IMR-90 (cell line): ENCODE measurements around the gene UPK2. TPM values are rescaled to one million over a fixed set of nuclear protein-coding genes. Genes with fewer than 3 reads are reported as not detected.
"Not testable (repeated sequence)": the region's sequence is repeated elsewhere in the genome, so short reads cannot be mapped to it uniquely, and the experiment has no call there.

ENCODE experiments used
- ATAC-seq: fragments of 200-7000 bp; cut with Tn5 transposase; 2 replicates; pipeline ENCODE4 v1.9.1; 2020; ENCODE audit warnings: low read depth, mild to moderate bottlenecking, moderate library complexity
- BruUV-seq: library from RNA; stranded (reverse); fragments of 400-500 nt; replicated peaks from 2 replicates; lab custom pipeline; 2021; lab: Mats Ljungman, UMichigan
- CTCF ChIA-PET: fragments of 300-600 bp; formaldehyde crosslinking; extraction: SDS; loops from one replicate; lab custom pipeline; 2021; ENCODE audit warnings: antibody characterized with exemption; lab: Yijun Ruan, JAX
- POLR2A ChIA-PET: fragments of 300-600 bp; sonication (Branson Sonifier 250); formaldehyde crosslinking; loops from one replicate; lab custom pipeline; 2022; ENCODE audit warnings: antibody characterized with exemption; ENCODE audit not compliant: unreplicated experiment; lab: Charles Lee
- DNase-seq: peaks from one replicate; pipeline ENCODE4 v3.0.0; 2013
- H2AFZ ChIP-seq: replicated peaks from 2 replicates; pipeline ENCODE3; 2013; ENCODE audit warnings: low read length, mild to moderate bottlenecking; ENCODE audit not compliant: poor library complexity
- H2AK5ac ChIP-seq: 2 replicates; pipeline ENCODE4 v1.6.1; 2013; ENCODE audit warnings: low read depth, low read length, inconsistent platforms
- H2AK9ac ChIP-seq: replicated peaks from 2 replicates; pipeline ENCODE3; 2013; ENCODE audit warnings: mild to moderate bottlenecking, low read depth, low read length, moderate library complexity; ENCODE audit not compliant: poor library complexity
- H2BK120ac ChIP-seq: 2 replicates; pipeline ENCODE4 v1.6.1; 2013; ENCODE audit warnings: low read depth, low read length, inconsistent platforms
- H2BK15ac ChIP-seq: 3 replicates; pipeline ENCODE4 v1.6.1; 2013; ENCODE audit warnings: low read depth, low read length, inconsistent platforms
- H2BK20ac ChIP-seq: 2 replicates; pipeline ENCODE4 v1.6.1; 2013; ENCODE audit warnings: low read depth, mild to moderate bottlenecking, inconsistent platforms, low read length, moderate library complexity
- H2BK5ac ChIP-seq: 2 replicates; pipeline ENCODE4 v1.6.1; 2013; ENCODE audit warnings: mild to moderate bottlenecking, low read depth, low read length, inconsistent platforms; ENCODE audit not compliant: poor library complexity, severe bottlenecking
- H3K14ac ChIP-seq: replicated peaks from 2 replicates; pipeline ENCODE4 v1.6.1; 2013; ENCODE audit warnings: low read depth, low read length, inconsistent platforms
- H3K18ac ChIP-seq: 2 replicates; pipeline ENCODE4 v1.6.1; 2013; ENCODE audit warnings: low read depth, low read length, control low read depth
- H3K23ac ChIP-seq: 2 replicates; pipeline ENCODE4 v1.6.1; 2013; ENCODE audit warnings: low read depth, low read length, inconsistent platforms
- H3K27ac ChIP-seq: 2 replicates; pipeline ENCODE4 v1.5.1; 2013; ENCODE audit warnings: mild to moderate bottlenecking, control low read depth, low read length; ENCODE audit not compliant: insufficient read depth
- H3K27me3 ChIP-seq: 2 replicates; pipeline ENCODE4 v1.6.1; 2013; ENCODE audit warnings: low read length; ENCODE audit not compliant: control insufficient read depth, insufficient read depth
- H3K36me3 ChIP-seq: 2 replicates; pipeline ENCODE4 v1.6.1; 2013; ENCODE audit warnings: low read length, mixed read lengths; ENCODE audit not compliant: control insufficient read depth, insufficient read depth
- H3K4ac ChIP-seq: 2 replicates; pipeline ENCODE4 v1.6.1; 2013; ENCODE audit warnings: low read depth, low read length, inconsistent platforms
- H3K4me1 ChIP-seq: 2 replicates; pipeline ENCODE4 v1.6.1; 2013; ENCODE audit warnings: low read length, mixed read lengths; ENCODE audit not compliant: control insufficient read depth, insufficient read depth
- H3K4me2 ChIP-seq: 2 replicates; pipeline ENCODE4 v1.6.1; 2013; ENCODE audit warnings: low read depth, mild to moderate bottlenecking, control low read depth, low read length, moderate library complexity
- H3K4me3 ChIP-seq: 2 replicates; pipeline ENCODE4 v1.5.1; 2013; ENCODE audit warnings: low read depth, mild to moderate bottlenecking, control low read depth, low read length, moderate library complexity; ENCODE audit not compliant: insufficient read depth
- H3K56ac ChIP-seq: 2 replicates; pipeline ENCODE4 v1.6.1; 2013; ENCODE audit warnings: low read length, inconsistent platforms; ENCODE audit not compliant: insufficient read depth; ENCODE audit errors: extremely low read depth
- H3K79me1 ChIP-seq, 2 experiments: 2 replicates each; pipeline ENCODE4 v1.6.1; 2013; ENCODE audit warnings: low read length in 2 of 2, inconsistent platforms in 1 of 2, low read depth in 1 of 2
- H3K9ac ChIP-seq: 2 replicates; pipeline ENCODE4 v1.6.1; 2013; ENCODE audit warnings: low read depth, low read length, control low read depth
- H3K9me1 ChIP-seq: 2 replicates; pipeline ENCODE4 v1.6.1; 2013; ENCODE audit warnings: low read length, inconsistent platforms; ENCODE audit not compliant: insufficient read depth
- H3K9me3 ChIP-seq: 2 replicates; pipeline ENCODE4 v1.6.1; 2013; ENCODE audit warnings: low read length; ENCODE audit not compliant: control insufficient read depth, insufficient read depth
- H4K20me1 ChIP-seq: 2 replicates; pipeline ENCODE4 v1.6.1; 2013; ENCODE audit warnings: low read length, inconsistent platforms; ENCODE audit not compliant: insufficient read depth
- H4K5ac ChIP-seq: 2 replicates; pipeline ENCODE4 v1.6.1; 2013; ENCODE audit warnings: mild to moderate bottlenecking, low read depth, low read length, control low read depth
- H4K8ac ChIP-seq, 2 experiments: 2 replicates each; pipeline ENCODE4 v1.6.1; 2013; ENCODE audit warnings: low read depth in 2 of 2, low read length in 2 of 2, control low read depth in 1 of 2, inconsistent platforms in 1 of 2
- H4K91ac ChIP-seq: 2 replicates; pipeline ENCODE4 v1.6.1; 2013; ENCODE audit warnings: low read depth, low read length, inconsistent platforms; ENCODE audit not compliant: insufficient read depth
- WGBS, 2 experiments: methylation state at CpG; one replicate each; pipeline versions ENCODE4 v1.1.5 to v1.1.7; 2013; ENCODE audit warnings: missing lambda C conversion rate in 2 of 2; ENCODE audit not compliant: insufficient read length in 1 of 2; ENCODE audit errors: extremely low coverage in 2 of 2; 5-methylcytosine and 5-hydroxymethylcytosine counted together
- dilution Hi-C: fragments of 300-500 bp; cut with HindIII; formaldehyde crosslinking; loops from one replicate; pipeline ENCODE4 v1.14.3; 2018; ENCODE audit warnings: low sequenced_read_pairs; ENCODE audit not compliant: unreplicated experiment
- in situ Hi-C: fragments of 300-500 bp; cut with MboI; formaldehyde crosslinking; loops from 3 replicates; pipeline ENCODE4 v1.14.3; 2019; ENCODE audit warnings: low sequenced_read_pairs, inconsistent platforms, mixed read lengths
- intact Hi-C: fragments of 100-400 bp; cut with micrococcal nuclease; formaldehyde crosslinking; loops from 2 replicates; pipeline ENCODE4 v1.10.0; 2022
- polyA plus RNA-seq, 3 experiments: library from polyadenylated mRNA; depleted of rRNA; stranded (reverse); fragments of >200 nt; gene quantifications; 2 replicates each; pipeline ENCODE4 v1.2.3, GENCODE V29; 2012; ENCODE audit warnings: low replicate concordance in 1 of 3
- total RNA-seq: library from RNA; depleted of rRNA; stranded (reverse); fragments of >200 nt; gene quantifications from 2 replicates; pipeline ENCODE4 v1.2.3, GENCODE V29; 2012

UPK2 gene
- total and polyA plus RNA-seq, 2 of the 4 experiments (the other 2 are of a cell fraction): 0.26 TPM; not detected in 1

- H3K23ac ChIP-seq, H2AK5ac ChIP-seq, H3K4ac ChIP-seq, H3K4me3 ChIP-seq, H2BK20ac ChIP-seq, H2BK120ac ChIP-seq, H3K36me3 ChIP-seq, H3K14ac ChIP-seq, H2AK9ac ChIP-seq, H3K9me1 ChIP-seq, H2AFZ ChIP-seq, in situ Hi-C loops, H3K79me1 ChIP-seq, H3K9ac ChIP-seq, H4K5ac ChIP-seq, H2BK15ac ChIP-seq, dilution Hi-C loops, H3K9me3 ChIP-seq, H3K56ac ChIP-seq, H3K4me1 ChIP-seq, H3K27ac ChIP-seq, H3K18ac ChIP-seq, BruUV-seq, H4K91ac ChIP-seq, H2BK5ac ChIP-seq, DNase-seq, ATAC-seq, H4K20me1 ChIP-seq, intact Hi-C loops, H3K4me2 ChIP-seq, H4K8ac ChIP-seq: not testable (repeated sequence)
- H3K27me3 ChIP-seq: peaks cover 16% of the 10 kb centered on the region
- POLR2A ChIA-PET: interaction anchor here (0.7 kb wide), 1 partner anchor 477 kb away, joined by 5 read pairs; no protein-coding TSS in a partner anchor
- CTCF ChIA-PET: interaction anchor here (0.6 kb wide), 1 partner anchor 10 kb away, joined by 3 read pairs; no protein-coding TSS in a partner anchor
- no CpG with 5 or more reads among the region's 2 CpGs for WGBS, 2 experiments
Observed at GRCh38 chr11:118969508-118969907, 13.4 kb downstream of the UPK2 start.
